GM12874 (cell line): ENCODE measurements around the gene MTG2.

Experiments used
- TF ChIP-seq, protein P1 (sequence below): IDR thresholded peaks from 2 replicates; pipeline ENCODE4 v1.5.1; 2011; ENCODE audit warnings: low read depth, mild to moderate bottlenecking, control low read depth, low read length, moderate library complexity; ENCODE audit not compliant: insufficient read depth

MTG2 gene

DNA sequence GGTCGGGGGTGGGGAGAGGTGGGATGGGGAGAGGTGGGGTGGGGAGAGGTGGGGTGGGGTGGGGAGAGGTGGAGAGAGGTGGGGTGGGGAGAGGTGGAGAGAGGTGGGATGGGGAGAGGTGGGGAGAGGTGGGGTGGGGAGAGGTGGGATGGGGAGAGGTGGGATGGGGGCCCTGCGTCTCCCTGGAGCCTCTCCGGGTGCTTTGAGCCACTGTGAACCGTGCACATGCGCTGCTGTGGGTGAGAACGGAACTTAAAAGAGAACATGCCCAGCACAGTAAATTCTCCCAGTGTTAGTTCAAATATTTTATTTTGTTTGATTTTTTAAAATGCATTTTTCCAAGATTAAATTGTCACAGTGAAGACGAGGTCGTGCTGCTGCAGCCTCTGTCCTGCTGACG, 22.6 kb upstream of the MTG2 start:
- TF ChIP-seq, protein P1, sequence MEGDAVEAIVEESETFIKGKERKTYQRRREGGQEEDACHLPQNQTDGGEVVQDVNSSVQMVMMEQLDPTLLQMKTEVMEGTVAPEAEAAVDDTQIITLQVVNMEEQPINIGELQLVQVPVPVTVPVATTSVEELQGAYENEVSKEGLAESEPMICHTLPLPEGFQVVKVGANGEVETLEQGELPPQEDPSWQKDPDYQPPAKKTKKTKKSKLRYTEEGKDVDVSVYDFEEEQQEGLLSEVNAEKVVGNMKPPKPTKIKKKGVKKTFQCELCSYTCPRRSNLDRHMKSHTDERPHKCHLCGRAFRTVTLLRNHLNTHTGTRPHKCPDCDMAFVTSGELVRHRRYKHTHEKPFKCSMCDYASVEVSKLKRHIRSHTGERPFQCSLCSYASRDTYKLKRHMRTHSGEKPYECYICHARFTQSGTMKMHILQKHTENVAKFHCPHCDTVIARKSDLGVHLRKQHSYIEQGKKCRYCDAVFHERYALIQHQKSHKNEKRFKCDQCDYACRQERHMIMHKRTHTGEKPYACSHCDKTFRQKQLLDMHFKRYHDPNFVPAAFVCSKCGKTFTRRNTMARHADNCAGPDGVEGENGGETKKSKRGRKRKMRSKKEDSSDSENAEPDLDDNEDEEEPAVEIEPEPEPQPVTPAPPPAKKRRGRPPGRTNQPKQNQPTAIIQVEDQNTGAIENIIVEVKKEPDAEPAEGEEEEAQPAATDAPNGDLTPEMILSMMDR = no peak

DNA sequence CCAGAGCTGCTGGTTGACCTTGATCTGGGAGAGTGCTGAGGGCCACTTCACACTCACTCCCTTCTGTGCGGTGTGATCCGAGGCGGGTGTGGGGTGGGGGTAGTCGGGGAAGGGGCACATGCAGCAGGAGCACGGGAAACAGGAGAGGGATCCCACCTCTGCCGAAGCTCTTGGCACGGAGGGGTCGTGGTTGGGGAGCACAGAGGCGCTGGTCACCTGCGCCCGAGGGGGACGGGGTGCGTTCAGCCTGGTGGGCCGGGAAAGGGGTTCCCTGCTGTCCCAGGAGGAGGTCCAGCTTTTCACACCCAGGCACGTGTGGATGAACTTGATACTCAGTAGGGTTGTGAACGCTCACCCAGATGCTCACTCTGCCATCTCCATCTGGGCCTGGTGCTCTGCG, 22.0 kb upstream of the MTG2 start:
- TF ChIP-seq, protein P1 = no peak

DNA sequence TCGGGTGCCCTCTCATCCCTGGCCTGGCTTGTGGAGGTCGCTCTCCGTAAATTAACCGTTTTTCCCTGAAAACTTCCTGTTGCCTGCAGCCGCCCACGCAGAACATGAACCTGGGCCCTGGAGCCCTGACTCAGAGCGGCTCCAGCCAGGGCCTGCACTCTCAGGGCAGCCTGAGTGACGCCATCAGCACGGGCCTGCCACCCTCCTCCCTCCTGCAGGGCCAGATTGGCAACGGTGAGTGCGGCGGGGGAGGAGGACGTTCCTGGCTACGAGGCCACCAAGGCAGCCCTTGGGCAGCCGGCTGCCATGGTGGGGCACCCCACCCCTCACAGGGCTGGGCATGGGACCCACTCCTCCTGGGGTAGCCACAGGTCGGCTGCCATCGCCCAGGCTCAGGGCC, 21.5 kb upstream of the MTG2 start:
- TF ChIP-seq, protein P1 = no peak

DNA sequence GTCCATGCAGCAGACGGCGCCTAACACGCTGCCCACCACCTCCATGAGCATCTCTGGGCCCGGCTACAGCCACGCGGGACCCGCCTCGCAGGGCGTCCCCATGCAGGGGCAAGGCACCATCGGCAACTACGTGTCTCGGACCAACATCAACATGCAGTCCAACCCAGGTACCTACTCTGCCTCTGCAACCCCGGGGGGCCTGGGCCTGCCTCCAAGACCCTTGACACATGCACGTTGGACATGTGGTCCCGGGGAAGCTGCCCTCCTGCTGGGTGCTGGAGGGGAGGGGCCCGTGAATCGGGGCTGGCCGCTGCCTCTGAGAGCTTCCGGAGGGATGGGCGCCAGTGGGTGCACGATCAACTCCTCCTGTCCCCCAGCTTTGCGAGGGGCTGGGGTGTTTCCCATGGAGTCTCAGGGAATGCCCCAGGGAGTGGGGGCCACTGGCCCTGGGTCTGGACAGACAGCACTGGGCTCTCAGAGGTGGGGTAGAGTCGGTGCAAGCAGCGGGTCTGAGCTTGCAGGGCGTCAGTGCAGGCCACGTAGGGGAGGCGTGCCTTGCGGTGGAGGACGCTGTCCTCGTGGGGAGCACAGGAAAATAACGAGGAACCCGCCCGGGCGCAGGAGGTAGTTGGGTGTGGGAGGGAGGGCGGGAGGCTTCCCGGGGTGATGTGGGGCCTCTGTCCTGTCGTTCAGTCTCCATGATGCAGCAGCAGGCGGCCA, 19.9 kb upstream of the MTG2 start:
- TF ChIP-seq, protein P1 = no peak

DNA sequence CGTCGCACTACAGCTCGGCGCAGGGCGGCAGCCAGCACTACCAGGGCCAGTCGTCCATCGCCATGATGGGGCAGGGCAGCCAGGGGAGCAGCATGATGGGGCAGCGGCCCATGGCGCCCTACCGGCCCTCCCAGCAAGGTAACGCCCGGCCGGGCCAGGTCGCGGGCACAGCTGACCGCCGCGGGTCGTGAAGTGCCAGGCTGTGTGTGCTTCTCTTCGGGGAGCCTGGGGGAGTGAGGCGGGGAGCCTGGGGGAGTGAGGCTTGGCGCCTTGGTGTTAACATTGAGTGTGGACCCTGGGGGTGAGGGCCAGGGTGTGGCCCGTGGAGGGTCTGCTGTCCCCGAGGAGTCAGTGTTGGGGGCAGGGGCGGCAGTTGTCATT, 19.4 kb upstream of the MTG2 start:
- TF ChIP-seq, protein P1 = no peak

DNA sequence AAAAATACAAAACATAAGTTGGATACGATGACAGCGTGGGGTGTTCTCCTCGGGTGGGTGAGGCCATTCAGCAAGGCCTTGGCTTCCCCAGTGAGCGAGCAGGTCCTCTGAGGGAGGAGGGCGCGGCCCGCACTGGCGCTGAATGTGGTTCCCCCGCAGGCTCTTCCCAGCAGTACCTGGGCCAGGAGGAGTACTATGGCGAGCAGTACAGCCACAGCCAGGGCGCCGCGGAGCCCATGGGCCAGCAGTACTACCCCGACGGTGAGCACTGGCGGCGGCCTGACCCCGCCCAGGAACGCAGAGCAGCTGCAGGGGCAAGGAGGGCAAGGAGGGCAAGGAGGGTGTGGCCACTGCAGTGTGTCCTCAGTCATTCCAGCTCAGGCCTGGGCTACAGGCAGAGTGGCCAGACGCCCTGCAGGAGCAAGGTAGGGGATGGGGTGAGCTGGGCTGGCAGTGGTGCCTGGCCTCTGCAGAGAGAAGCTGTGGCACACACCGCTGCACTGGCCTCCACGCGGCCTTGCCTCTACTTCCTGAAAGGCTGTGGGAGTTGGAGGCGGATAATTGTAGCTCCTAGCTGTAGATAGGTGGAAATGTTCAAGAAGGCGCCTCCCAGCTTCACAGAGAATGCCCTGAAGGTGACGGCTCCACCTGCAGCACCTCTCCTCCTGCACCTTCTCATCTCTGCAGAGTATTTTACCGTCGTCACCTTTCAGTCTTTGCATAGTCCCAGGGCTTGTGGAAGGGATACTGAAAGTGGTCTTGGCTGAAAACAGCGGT, 18.7 kb upstream of the MTG2 start:
- TF ChIP-seq, protein P1 = no peak

DNA sequence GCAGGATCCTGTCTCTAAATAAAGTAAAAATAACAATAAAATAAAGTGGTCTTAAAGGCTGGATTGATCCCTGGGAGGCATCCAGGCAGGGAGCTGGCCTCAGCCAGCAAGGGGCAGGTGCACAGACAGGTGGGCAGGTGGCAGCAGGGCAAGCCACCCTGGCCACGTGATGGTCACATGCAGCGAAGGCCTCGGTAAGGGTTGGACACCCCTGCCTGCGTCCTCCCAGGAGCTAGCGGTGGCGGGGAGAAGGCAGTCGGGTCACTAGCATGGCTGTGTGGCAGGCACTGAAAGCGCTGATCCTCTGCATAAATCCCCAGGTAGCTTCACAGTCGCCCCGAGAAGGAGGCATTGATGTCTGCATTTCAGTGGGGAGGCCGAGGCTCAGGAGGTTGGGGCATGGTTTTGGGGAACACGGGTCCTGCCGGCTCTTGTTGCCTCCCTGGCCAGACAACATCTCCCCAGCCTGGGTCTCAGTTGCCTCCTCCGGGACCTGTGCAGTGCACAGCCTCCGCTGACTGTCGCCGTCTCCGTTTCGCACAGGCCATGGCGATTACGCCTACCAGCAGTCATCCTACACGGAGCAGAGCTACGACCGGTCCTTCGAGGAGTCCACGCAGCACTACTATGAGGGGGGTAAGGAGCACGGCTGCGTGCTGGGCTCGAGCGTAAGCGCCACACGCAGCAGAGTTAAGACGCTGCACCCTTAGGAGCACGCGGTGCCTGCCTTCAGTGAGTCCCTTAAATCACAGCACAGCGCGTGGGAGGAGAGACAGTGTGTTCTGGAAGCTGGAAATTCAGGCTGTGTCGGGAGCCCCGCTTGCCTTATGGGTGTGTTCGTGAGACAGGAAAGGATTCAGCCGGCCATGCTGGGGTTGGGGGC, 17.7 kb upstream of the MTG2 start:
- TF ChIP-seq, protein P1 = no peak
